ENCODE measurements around the gene ADRB2. TPM values are rescaled to one million over a fixed set of nuclear protein-coding genes. Genes with fewer than 3 reads are reported as not detected.

ADRB2 gene
- total RNA-seq, 4 donors from 2014 or later = 4.8 to 9.8 (median 6.2) TPM

- TF ChIP-seq POLR2A (IDR thresholded peaks at IDR 0.05) (no peak), CTCF (IDR thresholded peaks at IDR 0.05) (no peak), EP300 (IDR thresholded peaks at IDR 0.05) (no peak)
- H3K27me3 ChIP-seq = no peaks in the 10 kb centered on the region
- DNase-seq (ENCODE audit: low spot score in 2 of 2) = no peak
- peak overlapping the region in 1 of 4 donors; percentile 87 for H3K27ac ChIP-seq
- H3K4me1 ChIP-seq = peaks cover 0 to 47% (median 16%) of the 10 kb centered on the region in 4 donors
- peak overlapping the region in 2 of 4 donors; percentile 44 to 62 for H3K4me3 ChIP-seq
- WGBS, 2 donors = 74 to 80% methylated on average over 3 of the region's 3 CpGs
- H3K36me3 ChIP-seq = no peaks in the 10 kb centered on the region
- no peaks in the 10 kb centered on the region for H3K9me3 ChIP-seq
These were observed 2.8 kb downstream of the ADRB2 start for GRCh38 chr5:148829248-148829594.

GRCh38 chr5:148829734-148830133, 3.3 kb downstream of the ADRB2 start:
- Histone ChIP-seq H3K9me3 (no peaks in the 10 kb centered on the region), H3K36me3 (no peaks in the 10 kb centered on the region), H3K4me1 (peaks cover 0 to 44% (median 16%) of the 10 kb centered on the region in 4 donors), H3K4me3 (peak overlapping the region in 2 of 4 donors; percentile 44 to 62), H3K27me3 (no peaks in the 10 kb centered on the region), H3K27ac (peak overlapping the region in 1 of 4 donors; percentile 87)
- DNase-seq (ENCODE audit: low spot score in 2 of 2) = no peak
- TF ChIP-seq EP300 (IDR thresholded peaks at IDR 0.05) (no peak), POLR2A (IDR thresholded peaks at IDR 0.05) (no peak), CTCF (IDR thresholded peaks at IDR 0.05) (no peak)
- 63 to 72% methylated on average over 5 of the region's 5 CpGs for WGBS, 2 donors

- H3K36me3 ChIP-seq = no peaks in the 10 kb centered on the region
- H3K27ac ChIP-seq = no peak overlapping the region
- H3K27me3 ChIP-seq = no peaks in the 10 kb centered on the region
- no peak for DNase-seq (ENCODE audit: low spot score in 2 of 2)
- peak overlapping the region in 1 of 4 donors; percentile 62 for H3K4me3 ChIP-seq
- peaks cover 0 to 40% (median 14%) of the 10 kb centered on the region in 4 donors for H3K4me1 ChIP-seq
- TF ChIP-seq CTCF (IDR thresholded peaks at IDR 0.05) (no peak), EP300 (IDR thresholded peaks at IDR 0.05) (no peak), POLR2A (IDR thresholded peaks at IDR 0.05) (no peak)
- 69 to 74% methylated on average over 2 of the region's 2 CpGs for WGBS, 2 donors
- no peaks in the 10 kb centered on the region for H3K9me3 ChIP-seq
These were observed 3.8 kb downstream of the ADRB2 start for GRCh38 chr5:148830211-148830610.

- peak overlapping the region in 3 of 4 donors; percentile 11 to 53 (median 52) for H3K27ac ChIP-seq
- H3K4me1 ChIP-seq = peaks cover 0 to 27% (median 8%) of the 10 kb centered on the region in 4 donors
- H3K9me3 ChIP-seq = no peaks in the 10 kb centered on the region
- no peaks in the 10 kb centered on the region for H3K36me3 ChIP-seq
- WGBS, 2 donors = 72% methylated on average over 8 of the region's 8 CpGs
- no peak for TF ChIP-seq CTCF (IDR thresholded peaks at IDR 0.05)
- TF ChIP-seq EP300 (IDR thresholded peaks at IDR 0.05) = peak; percentile 10 to 81
- DNase-seq (ENCODE audit: low spot score in 2 of 2) = peak in 1 of 2 donors; percentile 40
- H3K4me3 ChIP-seq = peak overlapping the region in 1 of 4 donors; percentile 13
- no peaks in the 10 kb centered on the region for H3K27me3 ChIP-seq
These were observed 5.5 kb downstream of the ADRB2 start for GRCh38 chr5:148831590-148832565.

- Histone ChIP-seq H3K4me1 (peaks cover 0 to 25% (median 7%) of the 10 kb centered on the region in 4 donors), H3K4me3 (no peak overlapping the region), H3K9me3 (no peaks in the 10 kb centered on the region), H3K36me3 (no peaks in the 10 kb centered on the region), H3K27me3 (no peaks in the 10 kb centered on the region), H3K27ac (peak overlapping the region in 2 of 4 donors; percentile 52 to 53)
- 25 to 52% methylated on average over 2 of the region's 2 CpGs for WGBS, 2 donors
- TF ChIP-seq CTCF (IDR thresholded peaks at IDR 0.05) (no peak), EP300 (IDR thresholded peaks at IDR 0.05) (no peak), POLR2A (IDR thresholded peaks at IDR 0.05) (no peak)
- DNase-seq (ENCODE audit: low spot score in 2 of 2) = no peak
These were observed 6.7 kb downstream of the ADRB2 start for GRCh38 chr5:148833122-148833521.
